Mucosa of stomach (tissue), 1 donor: ENCODE results near the gene ZNF35.
A peak's percentile ranks its signal among the peaks of the same experiment; 100 is the strongest.
"Not testable (repeated sequence)": the region's sequence is repeated elsewhere in the genome, so short reads cannot be mapped to it uniquely, and the experiment has no call there.

Experiments
- H3K27me3 ChIP-seq: one replicate; pipeline ENCODE4 v1.7.0; 2013; ENCODE audit warnings: mild to moderate bottlenecking, low read length; ENCODE audit not compliant: control insufficient read depth, insufficient read depth
- H3K36me3 ChIP-seq: one replicate; pipeline ENCODE4 v1.7.0; 2013; ENCODE audit warnings: low read length; ENCODE audit not compliant: control insufficient read depth, insufficient read depth
- H3K4me1 ChIP-seq: one replicate; pipeline ENCODE4 v1.7.0; 2013; ENCODE audit warnings: mild to moderate bottlenecking, low read length; ENCODE audit not compliant: control insufficient read depth, insufficient read depth
- H3K4me3 ChIP-seq: one replicate; pipeline ENCODE4 v1.7.0; 2013; ENCODE audit warnings: low read length
- H3K9ac ChIP-seq: one replicate; pipeline ENCODE4 v1.7.0; 2013; ENCODE audit warnings: mild to moderate bottlenecking, low read length, moderate library complexity
- H3K9me3 ChIP-seq: one replicate; pipeline ENCODE4 v1.7.0; 2013; ENCODE audit warnings: mild to moderate bottlenecking, low read length, moderate library complexity; ENCODE audit not compliant: control insufficient read depth
- donor health status: Pancreatic carcinoma.

Gene ZNF35

GRCh38 chr3:44659434-44659833, 10.9 kb downstream of the ZNF35 start:
- Histone ChIP-seq H3K9ac (no peak overlapping the region), H3K4me1 (no peaks in the 10 kb centered on the region), H3K9me3 (no peaks in the 10 kb centered on the region), H3K36me3 (peaks cover 15% of the 10 kb centered on the region), H3K27me3 (no peaks in the 10 kb centered on the region), H3K4me3 (no peak overlapping the region)

GRCh38 chr3:44661189-44661588, 12.7 kb downstream of the ZNF35 start:
- Histone ChIP-seq H3K27me3 (no peaks in the 10 kb centered on the region), H3K36me3 (peaks cover 15% of the 10 kb centered on the region), H3K9ac (no peak overlapping the region), H3K4me1 (no peaks in the 10 kb centered on the region), H3K4me3 (no peak overlapping the region), H3K9me3 (no peaks in the 10 kb centered on the region)

- H3K9ac ChIP-seq = no peak overlapping the region
- H3K36me3 ChIP-seq = peaks cover 11% of the 10 kb centered on the region
- no peaks in the 10 kb centered on the region for H3K9me3 ChIP-seq
- H3K27me3 ChIP-seq = no peaks in the 10 kb centered on the region
- H3K4me3 ChIP-seq = no peak overlapping the region
- no peaks in the 10 kb centered on the region for H3K4me1 ChIP-seq
Measured at GRCh38 chr3:44665173-44665572, 16.6 kb downstream of the ZNF35 start.

- no peaks in the 10 kb centered on the region for H3K27me3 ChIP-seq
- H3K4me3 ChIP-seq = no peak overlapping the region
- H3K4me1 ChIP-seq = no peaks in the 10 kb centered on the region
- H3K9ac ChIP-seq = no peak overlapping the region
- no peaks in the 10 kb centered on the region for H3K9me3 ChIP-seq
- peaks cover 3% of the 10 kb centered on the region for H3K36me3 ChIP-seq
Measured at GRCh38 chr3:44666346-44666745, 17.8 kb downstream of the ZNF35 start.

GRCh38 chr3:44669760-44670159, 21.2 kb downstream of the ZNF35 start:
- H3K9me3 ChIP-seq = no peaks in the 10 kb centered on the region
- H3K27me3 ChIP-seq = no peaks in the 10 kb centered on the region
- peaks cover 3% of the 10 kb centered on the region for H3K36me3 ChIP-seq
- no peak overlapping the region for H3K9ac ChIP-seq
- H3K4me1 ChIP-seq = no peaks in the 10 kb centered on the region
- no peak overlapping the region for H3K4me3 ChIP-seq

- H3K36me3 ChIP-seq, H3K9me3 ChIP-seq, H3K9ac ChIP-seq, H3K4me1 ChIP-seq, H3K27me3 ChIP-seq, H3K4me3 ChIP-seq: not testable (repeated sequence)
Measured at GRCh38 chr3:44673466-44673865, 24.9 kb downstream of the ZNF35 start.

- Histone ChIP-seq H3K36me3 (no peaks in the 10 kb centered on the region), H3K4me3 (no peak overlapping the region), H3K9me3 (no peaks in the 10 kb centered on the region), H3K4me1 (no peaks in the 10 kb centered on the region), H3K27me3 (no peaks in the 10 kb centered on the region), H3K9ac (no peak overlapping the region)
Measured at GRCh38 chr3:44674211-44674610, 25.7 kb downstream of the ZNF35 start.

- Histone ChIP-seq H3K4me1 (no peaks in the 10 kb centered on the region), H3K27me3 (no peaks in the 10 kb centered on the region), H3K4me3 (no peak overlapping the region), H3K9ac (no peak overlapping the region), H3K36me3 (no peaks in the 10 kb centered on the region), H3K9me3 (no peaks in the 10 kb centered on the region)
Measured at GRCh38 chr3:44678480-44679116, 30.1 kb downstream of the ZNF35 start.

GRCh38 chr3:44680921-44681455, 32.5 kb downstream of the ZNF35 start:
- no peaks in the 10 kb centered on the region for H3K9me3 ChIP-seq
- no peaks in the 10 kb centered on the region for H3K27me3 ChIP-seq
- no peak overlapping the region for H3K4me3 ChIP-seq
- H3K9ac ChIP-seq = no peak overlapping the region
- peaks cover 5% of the 10 kb centered on the region for H3K4me1 ChIP-seq
- H3K36me3 ChIP-seq = no peaks in the 10 kb centered on the region

- no peaks in the 10 kb centered on the region for H3K27me3 ChIP-seq
- peaks cover 5% of the 10 kb centered on the region for H3K4me1 ChIP-seq
- H3K9me3 ChIP-seq = no peaks in the 10 kb centered on the region
- H3K4me3 ChIP-seq = no peak overlapping the region
- H3K36me3 ChIP-seq = no peaks in the 10 kb centered on the region
- H3K9ac ChIP-seq = no peak overlapping the region
Measured at GRCh38 chr3:44682182-44682896, 33.8 kb downstream of the ZNF35 start.

- H3K27me3 ChIP-seq = peaks cover 3% of the 10 kb centered on the region
- H3K9me3 ChIP-seq = no peaks in the 10 kb centered on the region
- peak overlapping the region; percentile 54 for H3K4me3 ChIP-seq
- H3K9ac ChIP-seq = peak overlapping the region; percentile 63
- peaks cover 5% of the 10 kb centered on the region for H3K4me1 ChIP-seq
- no peaks in the 10 kb centered on the region for H3K36me3 ChIP-seq
Measured at GRCh38 chr3:44685128-44685800, 36.7 kb downstream of the ZNF35 start.

GRCh38 chr3:44687898-44688297, 39.4 kb downstream of the ZNF35 start:
- no peak overlapping the region for H3K9ac ChIP-seq
- no peaks in the 10 kb centered on the region for H3K9me3 ChIP-seq
- peaks cover 3% of the 10 kb centered on the region for H3K27me3 ChIP-seq
- no peaks in the 10 kb centered on the region for H3K36me3 ChIP-seq
- no peak overlapping the region for H3K4me3 ChIP-seq
- H3K4me1 ChIP-seq = peaks cover 5% of the 10 kb centered on the region
